ENCODE results near the gene MAGI2.
"Not testable (repeated sequence)": the region's sequence is repeated elsewhere in the genome, so short reads cannot be mapped to it uniquely, and the experiment has no call there.

Gene MAGI2

DNA sequence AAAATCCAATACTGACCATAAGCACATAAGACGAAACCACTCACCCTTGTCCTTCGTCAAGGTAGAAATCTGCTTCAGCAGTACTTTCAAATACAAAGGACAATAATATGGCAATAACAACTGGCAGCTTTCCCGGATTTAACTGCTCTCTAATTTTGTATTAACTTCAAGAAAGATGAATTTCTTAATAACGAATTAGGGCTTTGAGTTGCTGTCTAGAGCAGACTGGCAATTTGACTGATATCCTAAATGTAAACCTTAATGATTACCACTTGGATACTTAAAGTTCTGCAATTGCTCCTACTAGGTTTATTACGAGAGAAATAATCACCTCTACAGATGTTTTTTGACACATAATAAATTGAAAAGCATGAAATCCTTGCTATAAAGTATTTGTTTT is 418.7 kb downstream of the MAGI2 start:
- Histone ChIP-seq H3K27me3 (ENCODE audit: control insufficient read depth, insufficient read depth, low read length) (no peaks in the 10 kb centered on the region), H3K27ac (ENCODE audit: low read length) (no peak overlapping the region), H3K9ac (ENCODE audit: low read length) (no peak overlapping the region), H3K4me1 (ENCODE audit: control insufficient read depth, low read depth, low read length) (no peaks in the 10 kb centered on the region), H3K9me3 (ENCODE audit: control insufficient read depth, low read depth, low read length) (no peaks in the 10 kb centered on the region), H3K36me3 (ENCODE audit: control insufficient read depth, low read depth, low read length) (no peaks in the 10 kb centered on the region), H3K4me3 (ENCODE audit: low read length) (no peak overlapping the region)

DNA sequence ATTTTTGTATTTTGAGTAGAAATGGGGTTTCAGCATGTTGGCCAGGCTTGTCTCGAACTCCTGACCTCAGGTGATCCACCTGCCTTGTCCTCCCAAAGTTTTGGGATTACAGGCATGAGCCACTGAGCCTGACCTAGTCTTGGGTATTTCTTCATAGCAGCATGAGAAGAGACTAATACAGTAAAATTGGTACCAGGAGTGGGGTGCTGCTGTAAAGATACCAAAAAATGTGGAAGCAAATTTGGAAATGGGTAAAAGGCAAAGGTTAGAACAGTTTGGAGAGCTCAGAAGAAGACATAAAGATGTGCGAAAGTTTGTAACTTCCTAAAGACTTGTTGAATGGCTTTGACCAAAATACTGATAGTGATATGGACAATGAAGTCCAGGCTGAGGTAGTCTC is 433.8 kb downstream of the MAGI2 start:
- not testable (repeated sequence) for H3K27me3 ChIP-seq (ENCODE audit: control insufficient read depth, insufficient read depth, low read length); H3K9ac ChIP-seq (ENCODE audit: low read length); H3K36me3 ChIP-seq (ENCODE audit: control insufficient read depth, low read depth, low read length); H3K27ac ChIP-seq (ENCODE audit: low read length); H3K9me3 ChIP-seq (ENCODE audit: control insufficient read depth, low read depth, low read length); H3K4me3 ChIP-seq (ENCODE audit: low read length); H3K4me1 ChIP-seq (ENCODE audit: control insufficient read depth, low read depth, low read length)

DNA sequence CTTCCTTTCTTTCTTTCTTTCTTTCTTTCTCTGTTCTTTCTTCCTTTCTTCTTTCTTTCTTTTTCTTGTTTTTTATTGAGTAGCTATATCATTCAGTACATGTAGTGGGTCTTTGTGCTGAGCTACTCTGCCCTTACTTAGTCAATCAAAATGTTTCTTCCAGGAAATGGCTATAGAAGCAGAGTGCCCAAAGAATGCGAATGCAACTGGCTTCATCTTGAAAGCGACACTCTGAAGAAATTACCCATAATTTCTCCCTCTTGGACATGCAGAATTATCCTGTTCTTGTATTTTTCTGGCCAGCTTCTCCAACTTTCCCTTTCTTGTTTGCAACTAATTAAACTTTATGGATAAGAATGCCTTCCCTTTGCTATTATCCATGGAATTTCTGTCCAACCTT is 441.5 kb downstream of the MAGI2 start:
- Histone ChIP-seq H3K9ac (ENCODE audit: low read length) (no peak overlapping the region), H3K27ac (ENCODE audit: low read length) (no peak overlapping the region), H3K36me3 (ENCODE audit: control insufficient read depth, low read depth, low read length) (no peaks in the 10 kb centered on the region), H3K27me3 (ENCODE audit: control insufficient read depth, insufficient read depth, low read length) (no peaks in the 10 kb centered on the region), H3K4me3 (ENCODE audit: low read length) (no peak overlapping the region), H3K4me1 (ENCODE audit: control insufficient read depth, low read depth, low read length) (no peaks in the 10 kb centered on the region), H3K9me3 (ENCODE audit: control insufficient read depth, low read depth, low read length) (no peaks in the 10 kb centered on the region)

DNA sequence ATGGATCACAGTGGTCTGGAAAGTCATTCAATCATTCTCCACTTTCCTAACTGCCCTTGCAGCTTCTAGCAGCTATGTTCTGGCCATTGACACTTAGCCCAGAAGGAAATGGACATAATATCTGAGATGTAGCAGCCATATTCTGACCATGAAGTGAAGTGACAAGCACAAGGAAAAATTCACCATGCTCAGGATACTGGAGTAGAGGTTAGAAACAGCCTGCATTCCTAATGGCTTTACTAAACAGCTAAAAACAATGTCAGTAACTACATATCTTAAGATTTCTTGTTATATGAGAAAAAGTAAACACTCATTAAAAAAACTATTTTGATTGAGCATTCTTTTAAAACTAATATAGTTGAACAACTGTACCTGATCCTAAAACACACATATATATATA is 443.8 kb downstream of the MAGI2 start:
- H3K9ac ChIP-seq (ENCODE audit: low read length): no peak overlapping the region
- no peak overlapping the region for H3K4me3 ChIP-seq (ENCODE audit: low read length)
- H3K27ac ChIP-seq (ENCODE audit: low read length): no peak overlapping the region
- H3K4me1 ChIP-seq (ENCODE audit: control insufficient read depth, low read depth, low read length): no peaks in the 10 kb centered on the region
- no peaks in the 10 kb centered on the region for H3K27me3 ChIP-seq (ENCODE audit: control insufficient read depth, insufficient read depth, low read length)
- H3K9me3 ChIP-seq (ENCODE audit: control insufficient read depth, low read depth, low read length): no peaks in the 10 kb centered on the region
- H3K36me3 ChIP-seq (ENCODE audit: control insufficient read depth, low read depth, low read length): no peaks in the 10 kb centered on the region

DNA sequence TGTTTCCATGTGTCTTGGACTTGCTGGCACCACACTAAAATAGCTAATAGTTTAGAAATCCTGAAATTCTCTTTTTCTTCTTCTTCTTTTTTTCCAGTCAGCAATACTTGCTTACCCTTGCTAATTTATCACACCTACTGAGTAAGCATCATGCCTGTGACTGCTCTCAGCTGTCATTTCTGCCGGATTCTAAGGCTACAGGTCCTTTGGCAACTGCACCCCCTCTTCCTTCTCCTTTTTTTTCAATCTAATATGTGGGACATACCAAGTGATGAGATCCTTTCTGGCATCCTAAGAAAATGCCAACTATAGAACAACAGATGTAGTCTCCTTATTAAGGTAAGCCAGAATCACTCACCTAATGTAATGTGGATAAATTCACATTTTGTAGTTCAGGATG is 444.7 kb downstream of the MAGI2 start:
- Histone ChIP-seq H3K36me3 (ENCODE audit: control insufficient read depth, low read depth, low read length) (no peaks in the 10 kb centered on the region), H3K27ac (ENCODE audit: low read length) (no peak overlapping the region), H3K9me3 (ENCODE audit: control insufficient read depth, low read depth, low read length) (no peaks in the 10 kb centered on the region), H3K4me1 (ENCODE audit: control insufficient read depth, low read depth, low read length) (no peaks in the 10 kb centered on the region), H3K27me3 (ENCODE audit: control insufficient read depth, insufficient read depth, low read length) (no peaks in the 10 kb centered on the region), H3K9ac (ENCODE audit: low read length) (no peak overlapping the region), H3K4me3 (ENCODE audit: low read length) (no peak overlapping the region)

DNA sequence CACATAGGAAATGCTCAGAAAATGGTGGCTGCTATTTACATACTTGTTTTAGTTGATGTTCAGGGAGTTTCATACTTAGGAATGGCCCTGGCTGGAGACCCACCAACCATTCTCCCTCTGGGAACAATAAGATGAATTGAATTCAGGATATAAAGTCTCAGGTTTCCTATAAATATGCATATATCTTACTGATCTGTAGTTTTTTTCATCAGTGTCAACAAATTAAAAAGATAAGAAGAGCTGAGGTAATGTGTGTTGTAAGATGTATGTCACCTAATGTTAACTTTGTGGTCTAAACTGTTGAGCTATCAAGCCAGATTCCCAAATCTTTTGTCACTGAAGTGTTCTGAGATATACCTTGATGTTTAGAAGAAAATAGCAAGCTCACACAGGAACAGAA is 457.5 kb downstream of the MAGI2 start:
- H3K4me1 ChIP-seq (ENCODE audit: control insufficient read depth, low read depth, low read length): no peaks in the 10 kb centered on the region
- no peak overlapping the region for H3K4me3 ChIP-seq (ENCODE audit: low read length)
- H3K36me3 ChIP-seq (ENCODE audit: control insufficient read depth, low read depth, low read length): no peaks in the 10 kb centered on the region
- H3K9ac ChIP-seq (ENCODE audit: low read length): no peak overlapping the region
- no peaks in the 10 kb centered on the region for H3K9me3 ChIP-seq (ENCODE audit: control insufficient read depth, low read depth, low read length)
- no peak overlapping the region for H3K27ac ChIP-seq (ENCODE audit: low read length)
- H3K27me3 ChIP-seq (ENCODE audit: control insufficient read depth, insufficient read depth, low read length): no peaks in the 10 kb centered on the region

DNA sequence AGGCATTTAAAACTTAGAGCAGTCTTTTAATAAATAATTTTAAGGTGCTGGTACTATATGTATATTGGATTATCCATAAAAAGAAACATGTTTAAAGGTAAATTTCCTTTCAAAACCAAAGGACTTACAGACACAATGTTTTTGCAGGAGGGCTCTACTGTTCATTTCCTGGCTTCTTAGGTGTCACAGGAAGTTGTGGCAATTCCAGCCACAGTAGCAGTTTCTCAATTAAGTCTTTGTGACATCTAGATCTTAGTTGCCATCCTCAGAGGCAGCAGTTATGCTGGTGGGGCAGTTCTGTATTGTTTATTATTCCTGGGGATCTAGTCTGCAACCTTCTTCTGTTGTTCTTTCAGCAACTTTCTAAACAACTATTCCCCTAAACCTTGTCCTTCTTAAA is 460.1 kb downstream of the MAGI2 start:
- H3K4me1 ChIP-seq (ENCODE audit: control insufficient read depth, low read depth, low read length): no peaks in the 10 kb centered on the region
- H3K9me3 ChIP-seq (ENCODE audit: control insufficient read depth, low read depth, low read length): no peaks in the 10 kb centered on the region
- no peaks in the 10 kb centered on the region for H3K36me3 ChIP-seq (ENCODE audit: control insufficient read depth, low read depth, low read length)
- H3K27me3 ChIP-seq (ENCODE audit: control insufficient read depth, insufficient read depth, low read length): no peaks in the 10 kb centered on the region
- no peak overlapping the region for H3K27ac ChIP-seq (ENCODE audit: low read length)
- H3K4me3 ChIP-seq (ENCODE audit: low read length): no peak overlapping the region
- no peak overlapping the region for H3K9ac ChIP-seq (ENCODE audit: low read length)

DNA sequence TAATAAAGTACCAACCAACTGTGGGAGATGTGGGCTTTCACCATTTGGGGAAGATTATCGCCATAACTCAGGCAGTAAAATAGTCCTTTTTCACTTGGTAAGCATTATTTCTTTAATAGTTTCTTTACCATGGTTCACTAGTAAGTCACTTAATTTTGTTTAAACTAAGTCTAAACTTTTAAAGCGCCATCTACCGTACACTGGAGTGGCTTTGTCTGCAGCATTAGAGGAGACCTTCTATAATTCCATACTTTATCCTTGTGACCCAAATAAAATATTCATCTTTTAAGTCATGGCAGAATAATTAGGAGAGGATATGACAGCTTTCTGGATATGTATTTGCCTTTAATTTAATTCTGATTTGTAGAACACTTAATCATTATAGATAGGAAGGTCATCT is 468.0 kb downstream of the MAGI2 start:
- Histone ChIP-seq H3K27me3 (ENCODE audit: control insufficient read depth, insufficient read depth, low read length) (no peaks in the 10 kb centered on the region), H3K4me1 (ENCODE audit: control insufficient read depth, low read depth, low read length) (no peaks in the 10 kb centered on the region), H3K27ac (ENCODE audit: low read length) (no peak overlapping the region), H3K9ac (ENCODE audit: low read length) (no peak overlapping the region), H3K36me3 (ENCODE audit: control insufficient read depth, low read depth, low read length) (no peaks in the 10 kb centered on the region), H3K4me3 (ENCODE audit: low read length) (no peak overlapping the region), H3K9me3 (ENCODE audit: control insufficient read depth, low read depth, low read length) (no peaks in the 10 kb centered on the region)

DNA sequence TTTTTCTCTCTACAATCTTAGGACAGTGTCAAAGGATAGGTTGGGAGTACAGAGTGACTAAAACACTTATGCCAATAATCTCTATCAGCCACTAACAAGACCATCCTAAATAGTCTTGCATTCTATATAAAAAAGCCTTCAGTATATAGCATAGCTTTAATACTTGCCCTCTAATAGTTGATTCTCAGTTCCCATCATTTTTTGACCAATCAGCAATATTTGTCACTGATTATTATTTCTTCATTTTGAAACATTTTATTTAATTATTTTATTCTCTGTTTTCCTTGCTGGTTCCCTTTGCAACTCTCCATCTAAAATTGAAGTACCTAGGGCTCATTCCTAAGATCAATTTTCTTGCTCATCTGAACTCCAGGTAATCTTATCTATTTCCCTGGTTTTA is 470.0 kb downstream of the MAGI2 start:
- H3K36me3 ChIP-seq (ENCODE audit: control insufficient read depth, low read depth, low read length): no peaks in the 10 kb centered on the region
- no peak overlapping the region for H3K9ac ChIP-seq (ENCODE audit: low read length)
- no peaks in the 10 kb centered on the region for H3K9me3 ChIP-seq (ENCODE audit: control insufficient read depth, low read depth, low read length)
- no peak overlapping the region for H3K27ac ChIP-seq (ENCODE audit: low read length)
- H3K4me3 ChIP-seq (ENCODE audit: low read length): no peak overlapping the region
- no peaks in the 10 kb centered on the region for H3K27me3 ChIP-seq (ENCODE audit: control insufficient read depth, insufficient read depth, low read length)
- H3K4me1 ChIP-seq (ENCODE audit: control insufficient read depth, low read depth, low read length): no peaks in the 10 kb centered on the region

DNA sequence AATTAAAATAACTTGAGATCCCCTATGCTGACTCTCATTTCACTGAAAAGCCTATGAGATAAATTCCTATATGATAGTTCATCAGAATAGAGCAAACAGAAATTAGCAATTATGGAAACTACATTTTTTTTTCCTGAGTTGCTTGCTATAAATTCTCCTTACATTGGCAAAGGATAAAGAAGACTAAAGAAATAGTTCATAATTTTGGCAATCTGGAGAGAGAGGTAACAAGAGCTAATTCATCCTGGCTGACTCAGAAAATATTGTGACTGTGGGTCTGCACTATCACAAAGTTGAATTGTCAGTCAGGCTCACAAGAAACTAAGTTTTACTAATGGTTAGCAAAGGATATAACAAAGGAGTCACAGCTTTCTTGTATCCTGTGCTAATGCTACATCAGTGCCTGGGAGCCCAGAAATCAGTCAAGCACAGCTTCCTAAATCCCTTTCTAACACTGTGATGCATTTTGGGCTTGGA is 483.0 kb downstream of the MAGI2 start:
- no peak overlapping the region for H3K4me3 ChIP-seq (ENCODE audit: low read length)
- H3K9me3 ChIP-seq (ENCODE audit: control insufficient read depth, low read depth, low read length): no peaks in the 10 kb centered on the region
- no peaks in the 10 kb centered on the region for H3K36me3 ChIP-seq (ENCODE audit: control insufficient read depth, low read depth, low read length)
- H3K27me3 ChIP-seq (ENCODE audit: control insufficient read depth, insufficient read depth, low read length): no peaks in the 10 kb centered on the region
- H3K4me1 ChIP-seq (ENCODE audit: control insufficient read depth, low read depth, low read length): no peaks in the 10 kb centered on the region
- H3K27ac ChIP-seq (ENCODE audit: low read length): no peak overlapping the region
- no peak overlapping the region for H3K9ac ChIP-seq (ENCODE audit: low read length)

DNA sequence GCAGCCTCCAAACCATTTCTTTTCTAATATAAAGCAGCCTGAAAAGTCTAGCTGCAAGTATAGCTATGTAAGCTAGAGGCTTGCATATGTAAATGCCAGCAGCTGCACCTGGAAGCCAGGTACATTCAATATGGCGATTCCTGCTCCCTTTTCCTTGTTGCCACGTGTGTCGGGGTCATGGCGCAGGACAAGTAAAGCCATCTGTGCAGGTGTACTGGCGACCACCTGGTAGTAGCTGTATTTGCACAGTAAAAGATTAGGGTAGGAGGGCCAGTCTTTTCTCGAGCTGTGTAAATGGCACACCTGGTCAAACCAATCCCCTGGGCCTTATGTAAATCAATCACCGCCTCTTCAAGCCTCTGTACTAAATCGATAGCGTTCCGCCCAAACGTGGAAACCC is 484.5 kb downstream of the MAGI2 start:
- Histone ChIP-seq H3K4me3 (ENCODE audit: low read length) (no peak overlapping the region), H3K27me3 (ENCODE audit: control insufficient read depth, insufficient read depth, low read length) (no peaks in the 10 kb centered on the region), H3K9ac (ENCODE audit: low read length) (no peak overlapping the region), H3K4me1 (ENCODE audit: control insufficient read depth, low read depth, low read length) (no peaks in the 10 kb centered on the region), H3K27ac (ENCODE audit: low read length) (no peak overlapping the region), H3K36me3 (ENCODE audit: control insufficient read depth, low read depth, low read length) (no peaks in the 10 kb centered on the region), H3K9me3 (ENCODE audit: control insufficient read depth, low read depth, low read length) (no peaks in the 10 kb centered on the region)

DNA sequence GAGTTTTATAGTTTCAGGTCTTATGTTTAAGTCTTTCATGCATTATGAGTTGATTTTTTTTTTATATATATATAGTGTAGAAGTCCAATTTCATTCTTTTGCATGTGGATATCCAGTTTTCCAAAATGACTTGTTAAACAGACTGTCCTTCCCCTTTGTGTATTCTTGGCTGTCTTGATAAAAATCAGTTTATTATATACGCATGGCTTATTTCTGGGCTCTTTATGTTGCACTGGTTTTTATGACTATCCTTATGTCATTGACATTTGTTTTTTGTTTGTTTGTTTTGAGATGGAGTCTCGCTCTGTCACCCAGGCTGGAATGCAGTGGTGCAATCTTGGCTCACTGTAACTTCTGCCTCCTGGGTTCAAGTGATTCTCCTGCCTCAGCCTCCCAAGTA is 485.9 kb downstream of the MAGI2 start:
- not testable (repeated sequence) for H3K36me3 ChIP-seq (ENCODE audit: control insufficient read depth, low read depth, low read length); H3K4me3 ChIP-seq (ENCODE audit: low read length); H3K9me3 ChIP-seq (ENCODE audit: control insufficient read depth, low read depth, low read length); H3K9ac ChIP-seq (ENCODE audit: low read length); H3K27me3 ChIP-seq (ENCODE audit: control insufficient read depth, insufficient read depth, low read length); H3K27ac ChIP-seq (ENCODE audit: low read length); H3K4me1 ChIP-seq (ENCODE audit: control insufficient read depth, low read depth, low read length)

DNA sequence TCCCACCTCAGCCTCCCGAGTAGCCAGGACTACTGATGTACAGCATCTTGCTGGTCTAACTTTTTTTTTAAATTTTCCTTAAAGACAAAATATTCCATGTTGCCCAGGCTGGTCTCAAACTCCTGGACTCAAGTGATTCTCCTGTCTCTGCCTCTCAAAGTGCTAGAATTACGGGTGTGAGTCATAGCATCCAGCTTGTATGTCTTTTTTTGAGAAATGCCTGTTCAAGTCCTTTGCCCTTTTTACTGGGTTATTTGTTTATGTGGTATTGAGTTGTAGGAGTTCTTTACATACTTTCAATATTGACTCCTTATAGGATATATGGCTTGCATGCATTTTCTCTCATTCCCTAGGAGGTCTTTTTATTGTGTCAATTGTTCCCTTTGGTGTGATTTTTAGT is 486.4 kb downstream of the MAGI2 start:
- Histone ChIP-seq H3K9me3 (ENCODE audit: control insufficient read depth, low read depth, low read length) (no peaks in the 10 kb centered on the region), H3K27me3 (ENCODE audit: control insufficient read depth, insufficient read depth, low read length) (no peaks in the 10 kb centered on the region), H3K4me3 (ENCODE audit: low read length) (no peak overlapping the region), H3K27ac (ENCODE audit: low read length) (no peak overlapping the region), H3K9ac (ENCODE audit: low read length) (no peak overlapping the region), H3K4me1 (ENCODE audit: control insufficient read depth, low read depth, low read length) (no peaks in the 10 kb centered on the region), H3K36me3 (ENCODE audit: control insufficient read depth, low read depth, low read length) (no peaks in the 10 kb centered on the region)

All from iPS-18a (cell line).